Iris pigment epithelial cell (primary cell): ENCODE data around the gene DOCK4.

Experiments
- DNase-seq: peaks from one replicate; pipeline ENCODE4 v3.0.0-alpha.2; 2011; ENCODE audit warnings: low read depth

DOCK4 gene

GRCh38 chr7:112113913-112114575 lies 92.2 kb downstream of the DOCK4 start:
- DNase-seq, result no peak

GRCh38 chr7:112112822-112113255 lies 93.4 kb downstream of the DOCK4 start:
- DNase-seq, result peak; percentile 66

- no peak for DNase-seq
Measured at GRCh38 chr7:112110651-112111050, 95.5 kb downstream of the DOCK4 start.

- no peak for DNase-seq
Measured at GRCh38 chr7:112110175-112110574, 96.0 kb downstream of the DOCK4 start.

GRCh38 chr7:112108981-112109380 lies 97.2 kb downstream of the DOCK4 start:
- no peak for DNase-seq

DNA sequence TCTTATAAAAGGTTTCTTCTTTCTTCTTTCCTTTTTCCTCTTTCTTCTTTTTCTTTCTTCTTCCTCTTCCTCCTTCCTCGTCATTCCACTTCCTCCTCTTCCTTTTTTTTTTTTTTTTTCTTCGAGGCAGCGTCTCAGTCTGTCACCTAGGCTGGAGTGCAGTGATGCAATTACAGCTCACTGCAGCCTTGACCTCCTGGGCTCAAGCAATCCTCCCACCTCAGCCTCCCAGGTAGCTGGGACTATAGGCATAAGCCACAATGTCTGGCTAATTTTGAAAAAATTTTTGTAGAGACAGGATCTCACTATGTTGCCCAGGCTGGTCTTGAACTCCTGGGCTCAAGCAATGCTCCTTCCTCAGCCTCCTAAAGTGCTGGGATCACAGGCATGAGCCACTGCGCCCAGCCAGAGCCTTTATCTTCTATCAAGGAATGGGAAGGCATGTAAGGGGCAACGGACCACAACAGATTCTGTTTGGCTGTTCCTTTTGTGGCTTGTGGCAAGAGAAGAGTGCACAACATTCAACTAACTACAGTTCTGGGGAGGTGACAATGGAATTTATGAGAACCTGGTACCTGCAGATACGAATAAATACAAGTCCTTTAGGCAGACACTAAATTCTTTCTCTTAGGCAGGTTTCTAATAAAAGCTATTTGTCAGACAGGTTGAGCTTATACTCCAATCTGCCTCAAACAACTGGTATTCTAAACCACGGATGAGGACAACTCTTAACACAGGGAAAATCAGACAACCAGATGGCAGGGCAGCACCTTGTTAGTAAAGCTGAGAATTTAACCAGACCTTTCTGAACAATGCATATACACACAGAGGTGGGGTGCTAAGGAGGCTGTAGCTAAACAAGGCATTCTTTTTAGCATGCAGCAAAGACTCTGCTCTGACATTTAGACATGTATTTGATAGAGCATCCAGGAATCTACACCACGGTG lies 100.3 kb downstream of the DOCK4 start:
- DNase-seq, result no peak

DNA sequence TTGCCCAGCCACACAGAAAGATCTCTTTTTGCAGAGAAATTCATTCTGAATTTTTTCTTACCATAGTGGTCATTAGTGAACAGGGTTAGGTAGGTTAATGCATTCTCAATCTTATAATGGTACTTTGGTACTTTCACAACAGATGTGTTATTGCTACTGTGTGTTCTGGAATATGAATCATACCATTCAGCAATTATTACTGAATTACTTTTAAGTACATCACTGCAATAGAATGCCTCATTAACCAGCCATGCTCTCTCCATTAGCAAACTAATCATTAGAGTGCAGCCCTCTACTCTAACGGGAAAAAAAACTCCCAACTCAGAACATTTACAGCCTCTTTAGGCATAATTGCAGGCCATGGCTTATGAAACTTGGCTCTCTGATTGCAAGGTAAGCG lies 102.1 kb downstream of the DOCK4 start:
- peak; percentile 31 for DNase-seq

- peak; percentile 94 for DNase-seq
Measured at GRCh38 chr7:112103246-112103645, 103.0 kb downstream of the DOCK4 start.

DNA sequence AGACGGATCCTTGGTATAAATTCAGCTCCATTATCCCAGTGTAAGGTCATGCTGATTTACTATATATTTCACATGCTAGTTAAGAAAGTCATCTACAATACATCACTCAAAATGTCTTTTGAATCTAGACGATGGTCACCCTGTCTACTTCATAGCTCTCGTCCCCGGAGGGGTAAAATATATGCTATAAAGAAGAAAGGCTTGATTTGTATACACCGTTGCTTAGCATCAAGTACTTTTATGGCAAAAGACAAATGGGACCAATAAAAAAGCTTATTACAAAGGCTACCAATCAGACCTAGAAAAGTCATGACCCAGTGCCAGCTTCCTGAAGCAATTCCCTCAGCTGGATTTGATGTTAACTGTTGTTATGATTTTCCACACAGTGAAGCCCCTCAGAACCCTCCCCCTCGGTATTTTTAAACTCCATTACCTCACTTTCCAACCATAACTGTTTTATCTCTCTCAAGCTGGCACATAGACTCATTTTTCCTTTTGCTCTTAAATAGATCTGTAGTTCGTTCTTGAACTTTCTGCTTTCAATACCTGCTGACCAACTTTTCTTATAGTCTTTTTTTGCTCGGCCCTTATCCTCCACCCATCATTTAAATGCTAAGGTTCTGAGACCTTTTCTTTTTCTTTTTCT lies 104.9 kb downstream of the DOCK4 start:
- DNase-seq, result no peak

GRCh38 chr7:112097524-112097923 lies 108.7 kb downstream of the DOCK4 start:
- no peak for DNase-seq

GRCh38 chr7:112093409-112093808 lies 112.8 kb downstream of the DOCK4 start:
- no peak for DNase-seq

DNA sequence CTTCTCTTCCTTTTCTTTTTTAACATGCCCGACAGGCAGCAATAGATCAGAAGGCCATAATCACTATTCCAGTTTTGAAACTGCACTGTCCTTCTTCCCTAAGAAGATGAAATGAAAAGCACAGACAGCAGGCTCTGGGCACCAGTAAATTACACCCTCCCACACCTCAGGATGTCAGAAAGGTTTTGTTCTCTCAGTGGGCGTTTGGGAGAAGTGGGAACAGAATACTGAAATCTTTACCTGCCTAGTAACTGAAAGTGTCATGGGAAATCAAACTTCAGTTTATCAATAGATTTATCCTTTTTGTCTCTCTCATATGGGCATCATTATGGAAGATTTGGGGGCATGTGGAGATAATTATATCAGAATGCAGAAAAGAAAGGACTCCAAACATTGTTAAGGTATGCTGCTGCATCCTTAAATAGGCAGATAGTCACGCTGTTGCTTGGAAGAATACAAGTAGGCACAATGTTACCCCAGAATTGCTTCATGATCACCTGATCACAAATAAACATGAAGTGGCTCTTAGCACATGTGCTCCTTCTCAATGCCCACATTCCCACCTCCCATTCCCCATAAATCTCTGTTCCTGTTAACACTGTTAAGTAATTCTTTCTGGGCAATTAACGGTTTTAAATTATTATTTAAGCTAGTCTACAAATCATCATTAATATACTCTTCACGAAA lies 113.3 kb downstream of the DOCK4 start:
- no peak for DNase-seq

DNA sequence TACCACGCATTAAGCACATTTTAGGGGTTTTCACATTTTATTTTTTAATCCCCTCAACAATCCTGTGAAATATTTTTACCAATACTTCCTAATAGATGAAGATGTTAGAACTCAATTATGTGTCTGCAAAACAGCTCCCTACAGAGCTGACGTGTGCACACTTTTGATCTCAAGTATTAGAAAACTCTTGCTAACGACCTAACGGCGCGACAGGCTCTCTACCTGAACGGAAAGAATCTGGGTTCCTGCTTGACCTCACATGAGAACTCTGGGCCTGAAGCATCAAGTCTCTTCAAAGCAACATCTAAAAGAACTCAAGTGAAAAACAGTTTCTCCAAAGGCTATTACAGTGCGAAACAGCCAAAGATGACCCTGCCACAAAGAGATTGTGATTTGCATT lies 113.9 kb downstream of the DOCK4 start:
- no peak for DNase-seq

DNA sequence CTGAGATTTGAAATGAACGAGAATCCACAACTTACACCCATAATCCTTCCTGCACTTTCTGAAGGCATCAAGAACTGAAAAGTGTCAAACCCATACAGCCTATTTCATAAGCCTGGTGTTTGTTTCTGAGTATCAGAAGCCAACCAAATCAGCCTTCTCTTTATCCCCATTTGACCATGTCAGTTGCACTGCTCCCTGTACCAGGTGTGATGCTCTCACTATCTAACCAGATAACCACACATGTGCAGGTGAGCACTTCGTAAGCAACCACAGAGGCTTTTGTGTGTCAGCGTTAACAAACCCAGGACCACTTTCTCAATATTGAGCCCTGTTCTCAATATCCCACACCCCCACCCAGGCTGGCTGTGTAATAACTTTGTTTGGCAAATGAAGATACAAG lies 114.4 kb downstream of the DOCK4 start:
- DNase-seq, result no peak

DNA sequence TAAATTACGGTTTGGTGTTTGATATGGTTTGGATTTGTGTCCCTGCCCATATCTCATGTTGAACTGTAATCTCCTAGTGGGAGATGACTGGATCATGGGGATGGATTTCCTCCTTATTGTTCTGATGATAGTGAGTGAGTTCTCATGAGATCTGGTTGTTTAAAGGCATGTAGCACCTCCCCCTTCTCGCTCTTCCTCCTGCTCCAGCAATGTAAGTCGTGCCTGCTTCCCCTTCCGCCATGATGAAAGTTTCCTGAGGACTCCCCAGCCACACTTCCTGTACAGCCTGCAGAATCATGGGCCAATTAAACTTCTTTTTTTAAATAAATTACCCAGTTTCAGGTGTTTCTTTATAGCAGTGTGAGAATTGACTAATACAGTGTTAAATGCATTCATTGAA lies 116.6 kb downstream of the DOCK4 start:
- DNase-seq, result no peak

GRCh38 chr7:112088484-112089016 lies 117.6 kb downstream of the DOCK4 start:
- no peak for DNase-seq

GRCh38 chr7:112086496-112087254 lies 119.5 kb downstream of the DOCK4 start:
- no peak for DNase-seq

GRCh38 chr7:112084520-112084971 lies 121.7 kb downstream of the DOCK4 start:
- peak; percentile 77 for DNase-seq

- DNase-seq, result no peak
Measured at GRCh38 chr7:112083776-112084355, 122.3 kb downstream of the DOCK4 start.

- DNase-seq, result no peak
Measured at GRCh38 chr7:112082306-112082705, 123.9 kb downstream of the DOCK4 start.

DNA sequence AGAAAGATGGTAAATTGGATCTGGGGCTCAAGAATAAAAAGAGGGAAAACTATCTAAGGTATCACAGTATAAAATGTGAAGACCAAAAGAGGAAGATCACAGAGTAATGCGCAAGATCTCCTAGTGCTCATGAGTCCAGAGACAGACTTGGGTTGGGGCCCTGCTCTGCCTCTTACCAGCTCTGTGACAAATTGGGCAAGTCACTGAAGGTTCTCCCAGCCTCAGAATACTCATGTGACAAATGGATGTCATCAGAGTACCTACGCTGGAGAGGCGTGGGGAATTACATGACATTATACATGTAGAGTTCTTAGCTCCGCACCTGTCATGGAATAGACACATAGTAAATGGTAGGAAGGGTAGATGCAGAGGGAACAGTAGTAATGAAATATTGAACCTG lies 124.4 kb downstream of the DOCK4 start:
- DNase-seq, result no peak
